IMR-90 (cell line): Measurements from ENCODE around the gene NOTCH2NLA. TPM values are rescaled to one million over a fixed set of nuclear protein-coding genes. Genes with fewer than 3 reads are reported as not detected.
"Not testable (repeated sequence)": the region's sequence is repeated elsewhere in the genome, so short reads cannot be mapped to it uniquely, and the experiment has no call there.

Experiments used
- ATAC-seq: fragments of 200-7000 bp; cut with Tn5 transposase; 2 replicates; pipeline ENCODE4 v1.9.1; 2020; ENCODE audit warnings: low read depth, mild to moderate bottlenecking, moderate library complexity
- BruUV-seq: library from RNA; stranded (reverse); fragments of 400-500 nt; replicated peaks from 2 replicates; lab custom pipeline; 2021; lab: Mats Ljungman, UMichigan
- CTCF ChIA-PET: fragments of 300-600 bp; formaldehyde crosslinking; extraction: SDS; loops from one replicate; lab custom pipeline; 2021; ENCODE audit warnings: antibody characterized with exemption; lab: Yijun Ruan, JAX
- POLR2A ChIA-PET: fragments of 300-600 bp; sonication (Branson Sonifier 250); formaldehyde crosslinking; loops from one replicate; lab custom pipeline; 2022; ENCODE audit warnings: antibody characterized with exemption; ENCODE audit not compliant: unreplicated experiment; lab: Charles Lee
- DNase-seq: peaks from one replicate; pipeline ENCODE4 v3.0.0; 2013
- H2AFZ ChIP-seq: replicated peaks from 2 replicates; pipeline ENCODE3; 2013; ENCODE audit warnings: low read length, mild to moderate bottlenecking; ENCODE audit not compliant: poor library complexity
- H2AK5ac ChIP-seq: 2 replicates; pipeline ENCODE4 v1.6.1; 2013; ENCODE audit warnings: low read depth, low read length, inconsistent platforms
- H2AK9ac ChIP-seq: replicated peaks from 2 replicates; pipeline ENCODE3; 2013; ENCODE audit warnings: mild to moderate bottlenecking, low read depth, low read length, moderate library complexity; ENCODE audit not compliant: poor library complexity
- H2BK120ac ChIP-seq: 2 replicates; pipeline ENCODE4 v1.6.1; 2013; ENCODE audit warnings: low read depth, low read length, inconsistent platforms
- H2BK15ac ChIP-seq: 3 replicates; pipeline ENCODE4 v1.6.1; 2013; ENCODE audit warnings: low read depth, low read length, inconsistent platforms
- H2BK20ac ChIP-seq: 2 replicates; pipeline ENCODE4 v1.6.1; 2013; ENCODE audit warnings: low read depth, mild to moderate bottlenecking, inconsistent platforms, low read length, moderate library complexity
- H2BK5ac ChIP-seq: 2 replicates; pipeline ENCODE4 v1.6.1; 2013; ENCODE audit warnings: mild to moderate bottlenecking, low read depth, low read length, inconsistent platforms; ENCODE audit not compliant: poor library complexity, severe bottlenecking
- H3K14ac ChIP-seq: replicated peaks from 2 replicates; pipeline ENCODE4 v1.6.1; 2013; ENCODE audit warnings: low read depth, low read length, inconsistent platforms
- H3K18ac ChIP-seq: 2 replicates; pipeline ENCODE4 v1.6.1; 2013; ENCODE audit warnings: low read depth, low read length, control low read depth
- H3K23ac ChIP-seq: 2 replicates; pipeline ENCODE4 v1.6.1; 2013; ENCODE audit warnings: low read depth, low read length, inconsistent platforms
- H3K27ac ChIP-seq: 2 replicates; pipeline ENCODE4 v1.5.1; 2013; ENCODE audit warnings: mild to moderate bottlenecking, control low read depth, low read length; ENCODE audit not compliant: insufficient read depth
- H3K27me3 ChIP-seq: 2 replicates; pipeline ENCODE4 v1.6.1; 2013; ENCODE audit warnings: low read length; ENCODE audit not compliant: control insufficient read depth, insufficient read depth
- H3K36me3 ChIP-seq: 2 replicates; pipeline ENCODE4 v1.6.1; 2013; ENCODE audit warnings: low read length, mixed read lengths; ENCODE audit not compliant: control insufficient read depth, insufficient read depth
- H3K4ac ChIP-seq: 2 replicates; pipeline ENCODE4 v1.6.1; 2013; ENCODE audit warnings: low read depth, low read length, inconsistent platforms
- H3K4me1 ChIP-seq: 2 replicates; pipeline ENCODE4 v1.6.1; 2013; ENCODE audit warnings: low read length, mixed read lengths; ENCODE audit not compliant: control insufficient read depth, insufficient read depth
- H3K4me2 ChIP-seq: 2 replicates; pipeline ENCODE4 v1.6.1; 2013; ENCODE audit warnings: low read depth, mild to moderate bottlenecking, control low read depth, low read length, moderate library complexity
- H3K4me3 ChIP-seq: 2 replicates; pipeline ENCODE4 v1.5.1; 2013; ENCODE audit warnings: low read depth, mild to moderate bottlenecking, control low read depth, low read length, moderate library complexity; ENCODE audit not compliant: insufficient read depth
- H3K56ac ChIP-seq: 2 replicates; pipeline ENCODE4 v1.6.1; 2013; ENCODE audit warnings: low read length, inconsistent platforms; ENCODE audit not compliant: insufficient read depth; ENCODE audit errors: extremely low read depth
- H3K79me1 ChIP-seq, 2 experiments: 2 replicates each; pipeline ENCODE4 v1.6.1; 2013; ENCODE audit warnings: low read length in 2 of 2, inconsistent platforms in 1 of 2, low read depth in 1 of 2
- H3K9ac ChIP-seq: 2 replicates; pipeline ENCODE4 v1.6.1; 2013; ENCODE audit warnings: low read depth, low read length, control low read depth
- H3K9me1 ChIP-seq: 2 replicates; pipeline ENCODE4 v1.6.1; 2013; ENCODE audit warnings: low read length, inconsistent platforms; ENCODE audit not compliant: insufficient read depth
- H3K9me3 ChIP-seq: 2 replicates; pipeline ENCODE4 v1.6.1; 2013; ENCODE audit warnings: low read length; ENCODE audit not compliant: control insufficient read depth, insufficient read depth
- H4K20me1 ChIP-seq: 2 replicates; pipeline ENCODE4 v1.6.1; 2013; ENCODE audit warnings: low read length, inconsistent platforms; ENCODE audit not compliant: insufficient read depth
- H4K5ac ChIP-seq: 2 replicates; pipeline ENCODE4 v1.6.1; 2013; ENCODE audit warnings: mild to moderate bottlenecking, low read depth, low read length, control low read depth
- H4K8ac ChIP-seq, 2 experiments: 2 replicates each; pipeline ENCODE4 v1.6.1; 2013; ENCODE audit warnings: low read depth in 2 of 2, low read length in 2 of 2, control low read depth in 1 of 2, inconsistent platforms in 1 of 2
- H4K91ac ChIP-seq: 2 replicates; pipeline ENCODE4 v1.6.1; 2013; ENCODE audit warnings: low read depth, low read length, inconsistent platforms; ENCODE audit not compliant: insufficient read depth
- WGBS, 2 experiments: methylation state at CpG; one replicate each; pipeline versions ENCODE4 v1.1.5 to v1.1.7; 2013; ENCODE audit warnings: missing lambda C conversion rate in 2 of 2; ENCODE audit not compliant: insufficient read length in 1 of 2; ENCODE audit errors: extremely low coverage in 2 of 2; 5-methylcytosine and 5-hydroxymethylcytosine counted together
- dilution Hi-C: fragments of 300-500 bp; cut with HindIII; formaldehyde crosslinking; loops from one replicate; pipeline ENCODE4 v1.14.3; 2018; ENCODE audit warnings: low sequenced_read_pairs; ENCODE audit not compliant: unreplicated experiment
- in situ Hi-C: fragments of 300-500 bp; cut with MboI; formaldehyde crosslinking; loops from 3 replicates; pipeline ENCODE4 v1.14.3; 2019; ENCODE audit warnings: low sequenced_read_pairs, inconsistent platforms, mixed read lengths
- intact Hi-C: fragments of 100-400 bp; cut with micrococcal nuclease; formaldehyde crosslinking; loops from 2 replicates; pipeline ENCODE4 v1.10.0; 2022
- polyA plus RNA-seq, 3 experiments: library from polyadenylated mRNA; depleted of rRNA; stranded (reverse); fragments of >200 nt; gene quantifications; 2 replicates each; pipeline ENCODE4 v1.2.3, GENCODE V29; 2012; ENCODE audit warnings: low replicate concordance in 1 of 3
- total RNA-seq: library from RNA; depleted of rRNA; stranded (reverse); fragments of >200 nt; gene quantifications from 2 replicates; pipeline ENCODE4 v1.2.3, GENCODE V29; 2012

The NOTCH2NLA gene
- total and polyA plus RNA-seq, 2 of the 4 experiments (the other 2 are of a cell fraction), result 23.6 to 55.4 TPM

DNA sequence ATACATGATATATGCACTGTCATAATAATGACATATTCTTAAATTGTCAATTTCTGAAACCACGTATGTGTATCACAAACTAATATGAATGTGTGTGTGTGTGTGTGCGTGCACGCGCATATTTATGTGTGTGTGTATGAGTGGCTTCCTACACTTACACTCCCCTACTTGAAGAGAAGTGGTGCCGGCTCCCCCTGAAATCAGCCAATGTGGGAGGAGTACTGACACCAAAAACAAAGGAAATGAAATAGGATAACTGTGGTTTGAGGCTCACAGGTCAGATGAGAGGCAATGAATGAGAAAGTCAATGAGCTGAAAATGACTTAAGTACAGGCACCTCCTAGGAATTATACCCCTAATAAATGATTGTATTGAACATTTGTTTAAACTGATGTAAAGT is 44.4 kb upstream of the NOTCH2NLA start:
- H4K20me1 ChIP-seq, POLR2A ChIA-PET, DNase-seq, H4K5ac ChIP-seq, H3K36me3 ChIP-seq, H3K27ac ChIP-seq, H3K4me2 ChIP-seq, intact Hi-C loops, H3K4ac ChIP-seq, H4K8ac ChIP-seq, BruUV-seq, H3K56ac ChIP-seq, H2AFZ ChIP-seq, ATAC-seq, H3K4me1 ChIP-seq, H3K9me1 ChIP-seq, H4K91ac ChIP-seq, H2BK120ac ChIP-seq, H2AK9ac ChIP-seq, H3K9me3 ChIP-seq, H3K9ac ChIP-seq, in situ Hi-C loops, H3K4me3 ChIP-seq, dilution Hi-C loops, H3K27me3 ChIP-seq, H2BK5ac ChIP-seq, CTCF ChIA-PET, H3K23ac ChIP-seq, H2AK5ac ChIP-seq, H3K18ac ChIP-seq, H3K14ac ChIP-seq, H3K79me1 ChIP-seq, H2BK20ac ChIP-seq, H2BK15ac ChIP-seq: not testable (repeated sequence)
- WGBS, 2 experiments, result no CpG with 5 or more reads among the region's 5 CpGs

DNA sequence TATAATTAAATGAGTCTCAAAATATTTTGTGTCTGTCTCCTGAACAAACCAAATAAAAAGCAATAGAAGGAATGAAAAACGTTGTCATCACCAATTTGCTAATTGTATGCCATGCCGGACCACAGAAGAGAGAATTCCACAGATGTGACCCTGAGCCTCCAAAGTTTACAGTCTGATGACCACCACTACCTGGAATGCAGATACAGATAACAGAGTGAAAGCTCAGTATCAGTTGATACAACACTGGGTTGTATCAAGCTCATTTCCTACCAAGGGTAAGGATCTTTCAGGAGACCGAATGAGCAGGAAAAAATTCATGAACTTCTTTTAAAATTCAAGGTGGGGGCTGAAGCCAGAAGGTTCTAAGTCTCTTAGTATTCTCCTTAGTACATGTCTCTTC is 43.9 kb upstream of the NOTCH2NLA start:
- POLR2A ChIA-PET, H3K9ac ChIP-seq, H3K4me2 ChIP-seq, H4K5ac ChIP-seq, H2BK20ac ChIP-seq, in situ Hi-C loops, H3K9me1 ChIP-seq, H3K27me3 ChIP-seq, BruUV-seq, H4K8ac ChIP-seq, H4K20me1 ChIP-seq, H2AFZ ChIP-seq, H3K4me3 ChIP-seq, H2BK120ac ChIP-seq, H3K18ac ChIP-seq, H3K56ac ChIP-seq, H3K79me1 ChIP-seq, H3K27ac ChIP-seq, CTCF ChIA-PET, intact Hi-C loops, H2AK9ac ChIP-seq, H2AK5ac ChIP-seq, H3K36me3 ChIP-seq, H4K91ac ChIP-seq, DNase-seq, H2BK15ac ChIP-seq, H3K4ac ChIP-seq, H3K4me1 ChIP-seq, dilution Hi-C loops, H3K14ac ChIP-seq, H3K23ac ChIP-seq, H3K9me3 ChIP-seq, H2BK5ac ChIP-seq: not testable (repeated sequence)
- ATAC-seq, result peak; percentile 92
- WGBS, 2 experiments, result no CpG with 5 or more reads among the region's 3 CpGs
